GM21367 (cell line): ENCODE data around the gene YOD1.

Experiments used
- ATAC-seq: cut with Tn5 transposase; IDR thresholded peaks from one replicate; pipeline ENCODE4 v1.9.1; 2021; ENCODE audit not compliant: unreplicated experiment

The YOD1 gene

GRCh38 chr1:207013321-207014085, 37.5 kb downstream of the YOD1 start:
- ATAC-seq: no peak

- ATAC-seq: no peak
These were observed 40.3 kb downstream of the YOD1 start for GRCh38 chr1:207010726-207011125.

- no peak for ATAC-seq
These were observed 41.1 kb downstream of the YOD1 start for GRCh38 chr1:207009945-207010344.

- ATAC-seq: no peak
These were observed 41.7 kb downstream of the YOD1 start for GRCh38 chr1:207009182-207009850.

GRCh38 chr1:207007352-207008033, 43.5 kb downstream of the YOD1 start:
- no peak for ATAC-seq

- ATAC-seq: no peak
These were observed 44.1 kb downstream of the YOD1 start for GRCh38 chr1:207006914-207007313.

- ATAC-seq: no peak
These were observed 44.9 kb downstream of the YOD1 start for GRCh38 chr1:207006083-207006482.

GRCh38 chr1:207004931-207005830, 45.8 kb downstream of the YOD1 start:
- ATAC-seq: no peak

- ATAC-seq: no peak
These were observed 47.8 kb downstream of the YOD1 start for GRCh38 chr1:207003210-207003609.

- ATAC-seq: no peak
These were observed 48.3 kb downstream of the YOD1 start for GRCh38 chr1:207002724-207003146.

GRCh38 chr1:207001492-207002245, 49.3 kb downstream of the YOD1 start:
- no peak for ATAC-seq

GRCh38 chr1:207000651-207001291, 50.2 kb downstream of the YOD1 start:
- ATAC-seq: no peak

GRCh38 chr1:206998816-206999215, 52.2 kb downstream of the YOD1 start:
- no peak for ATAC-seq
